Posterior cingulate gyrus (tissue), 11 donors: ENCODE data around the gene PRRC2B.
"Not testable (repeated sequence)": the region's sequence is repeated elsewhere in the genome, so short reads cannot be mapped to it uniquely, and the experiment has no call there.

Experiments used
- DNase-seq, 10 donors: peaks; one replicate each; pipeline versions ENCODE4 v3.0.0 to v3.0.0-alpha.2; 2020 to 2021; ENCODE audit warnings: mixed read lengths in 3 of 10
- intact Hi-C: fragments of 100-400 bp; cut with DNase I; formaldehyde crosslinking; loops from one replicate; pipeline ENCODE4 v1.15.1; 2023

The PRRC2B gene

DNA sequence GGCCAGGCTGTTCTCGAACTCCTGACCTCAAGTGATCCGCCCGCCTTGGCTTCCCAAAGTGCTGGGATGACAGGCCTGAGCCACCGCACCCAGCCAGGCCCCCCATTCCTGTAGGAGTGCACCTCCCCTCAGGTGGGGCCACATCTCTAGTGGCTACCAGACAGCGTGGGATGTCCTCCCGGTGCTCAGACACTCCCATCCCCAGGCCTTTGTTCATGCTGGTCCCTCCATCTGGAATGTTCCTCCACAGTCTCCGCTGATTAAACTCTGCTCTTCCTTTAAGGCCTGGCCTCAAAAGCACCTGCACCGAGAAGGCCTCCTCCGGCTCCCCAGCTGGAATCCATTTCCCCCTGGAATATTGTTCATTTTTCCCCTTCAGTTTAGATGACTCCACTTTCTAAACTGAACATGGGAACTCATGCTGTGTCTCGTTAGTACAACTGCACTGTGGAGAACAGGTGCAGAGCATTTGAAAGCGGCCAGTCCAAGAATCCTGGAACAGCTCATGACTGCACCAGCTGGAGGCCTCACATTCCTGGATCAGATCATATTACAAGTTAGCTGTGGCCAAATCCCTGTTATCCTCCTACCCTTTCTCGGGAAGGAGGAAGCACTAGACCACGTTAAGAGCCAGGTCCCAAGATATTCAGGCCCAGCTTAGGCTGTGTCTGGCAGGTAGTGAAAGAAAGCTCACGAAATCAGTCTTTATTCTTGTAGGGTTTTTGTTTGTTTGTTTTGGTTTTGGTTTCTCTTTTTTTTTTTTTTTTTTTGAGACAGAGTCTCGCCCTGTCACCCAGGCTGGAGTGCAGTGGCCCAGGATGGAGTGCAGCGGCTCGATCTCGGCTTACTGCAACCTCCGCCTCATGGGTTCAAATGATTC, 10.8 kb upstream of the PRRC2B start:
- intact Hi-C loops = no loop called here
- DNase-seq = peak in 6 of 10 donors; percentile 34 to 91 (median 56)

- intact Hi-C loops = no loop called here
- peak in 1 of 10 donors; percentile 49 for DNase-seq
Measured at GRCh38 chr9:131385296-131385695, 8.6 kb upstream of the PRRC2B start.

DNA sequence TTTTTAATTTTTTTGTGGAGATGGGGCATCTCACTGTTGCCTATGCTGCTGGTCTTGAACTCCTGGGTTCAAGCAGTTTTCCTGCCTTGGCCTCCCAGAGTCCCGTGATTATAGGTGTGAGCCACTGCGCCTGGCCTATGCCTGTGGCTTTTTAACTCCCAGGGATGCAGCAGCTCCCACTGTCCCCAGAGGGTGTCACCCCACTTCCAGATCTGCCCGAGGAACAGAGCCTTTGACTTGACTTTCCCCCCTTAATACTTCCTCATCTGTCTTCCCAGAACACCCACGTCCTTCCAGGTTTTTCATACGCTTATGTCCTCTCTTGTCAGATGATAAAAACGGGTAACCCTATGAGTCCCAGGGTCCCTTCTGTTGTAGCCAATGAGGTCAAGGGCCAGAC, 7.6 kb upstream of the PRRC2B start:
- intact Hi-C loops = no loop called here
- DNase-seq = peak in 1 of 10 donors; percentile 55

DNA sequence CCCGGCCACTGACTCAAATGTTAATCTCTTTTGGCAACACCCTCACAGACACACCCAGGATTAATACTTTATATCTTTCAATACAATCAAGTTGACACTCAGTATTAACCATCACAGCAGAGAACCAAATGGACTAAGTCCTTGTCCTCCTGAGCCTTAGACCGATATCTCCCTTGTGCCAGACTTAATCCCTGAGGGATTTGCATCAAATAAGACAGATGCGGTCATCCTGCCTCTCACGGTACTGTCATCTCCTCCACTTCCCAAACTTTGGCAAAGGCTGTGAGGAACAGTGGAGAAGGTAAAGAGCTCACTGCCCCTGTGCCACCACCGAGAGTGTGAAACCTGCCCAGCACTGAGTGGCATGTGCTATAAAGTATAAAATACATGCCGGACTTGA, 6.5 kb upstream of the PRRC2B start:
- DNase-seq = no peak
- intact Hi-C loops = no loop called here

- peak in 1 of 10 donors; percentile 22 for DNase-seq
- intact Hi-C loops = no loop called here
Measured at GRCh38 chr9:131391020-131391419, 2.9 kb upstream of the PRRC2B start.

- no peak for DNase-seq
- intact Hi-C loops = no loop called here
Measured at GRCh38 chr9:131391504-131391903, 2.4 kb upstream of the PRRC2B start.

- intact Hi-C loops = no loop called here
- DNase-seq = peak in 6 of 10 donors; percentile 41 to 87 (median 65)
Measured at GRCh38 chr9:131394464-131395156, 724 bp downstream of the PRRC2B start.

DNA sequence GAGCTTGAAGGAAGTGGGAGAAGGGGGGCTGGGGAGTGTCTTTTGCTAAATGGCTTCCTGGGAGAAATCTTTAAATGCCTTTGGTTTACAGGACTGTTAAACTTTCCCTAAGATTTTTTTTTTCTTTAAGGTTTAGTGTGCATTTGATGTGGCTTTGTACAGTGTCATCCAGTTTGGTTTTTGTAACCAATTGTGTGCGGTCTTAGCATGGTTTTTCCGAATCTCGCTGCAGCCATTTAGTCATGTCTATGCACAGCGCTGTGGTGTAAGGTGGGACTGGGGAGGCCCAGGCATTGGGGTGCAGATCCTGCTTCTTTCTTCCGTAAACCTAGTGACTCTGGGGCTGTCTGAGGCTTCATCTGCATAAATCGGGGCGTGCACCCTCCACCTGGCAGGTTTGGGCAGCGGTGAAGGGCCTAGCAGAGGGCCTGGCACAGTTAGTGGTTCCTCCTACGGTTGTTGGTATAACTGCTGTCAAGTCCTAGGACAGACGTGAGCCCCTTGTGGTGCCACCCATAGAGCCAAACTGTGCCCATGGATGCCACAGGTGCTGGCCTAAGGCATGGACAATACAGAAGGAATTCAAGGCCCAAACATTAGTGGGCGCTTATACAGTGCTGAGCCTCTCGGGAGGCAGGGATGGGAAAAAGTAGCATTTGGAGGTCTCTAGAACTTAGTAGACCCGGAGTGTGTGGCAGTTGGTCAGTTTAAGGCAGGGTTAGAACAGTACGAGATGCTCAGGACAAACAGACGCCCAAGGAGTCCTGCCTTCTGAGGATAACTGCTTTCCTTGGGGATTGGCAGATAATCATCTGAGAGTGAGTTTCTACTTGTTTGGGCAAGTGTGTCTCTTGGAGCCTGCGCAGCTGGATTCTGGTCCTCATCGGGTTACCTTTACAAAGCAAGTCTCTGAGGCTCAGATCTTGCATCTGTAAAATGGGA, 1.5 kb downstream of the PRRC2B start:
- peak in 2 of 10 donors; percentile 66 to 67 for DNase-seq
- intact Hi-C loops = no loop called here

DNA sequence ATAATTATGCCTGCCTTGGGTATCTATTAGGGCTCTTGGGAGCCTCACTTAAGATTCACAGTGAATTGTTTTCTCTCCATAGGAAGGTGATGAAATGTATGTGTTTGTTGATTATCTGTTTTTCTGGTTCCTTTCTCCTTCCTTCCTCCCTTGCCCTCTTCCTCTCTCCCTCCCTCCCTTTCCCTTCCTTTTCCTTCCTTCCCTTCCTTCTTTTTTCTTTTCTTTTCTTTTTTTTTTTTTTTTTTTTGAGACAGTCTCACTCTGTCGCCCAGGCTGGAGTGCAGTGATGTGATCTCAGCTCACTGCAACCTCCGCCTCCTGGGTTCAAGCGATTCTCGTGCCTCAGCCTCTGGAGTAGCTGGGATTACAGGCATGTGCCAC, 2.2 kb downstream of the PRRC2B start:
- intact Hi-C loops, DNase-seq: not testable (repeated sequence)

GRCh38 chr9:131396626-131397025, 2.7 kb downstream of the PRRC2B start:
- DNase-seq = peak in 2 of 10 donors; percentile 7 to 35
- intact Hi-C loops = no loop called here

- peak in 2 of 10 donors; percentile 15 to 34 for DNase-seq
- intact Hi-C loops = no loop called here
Measured at GRCh38 chr9:131397100-131397790, 3.4 kb downstream of the PRRC2B start.

DNA sequence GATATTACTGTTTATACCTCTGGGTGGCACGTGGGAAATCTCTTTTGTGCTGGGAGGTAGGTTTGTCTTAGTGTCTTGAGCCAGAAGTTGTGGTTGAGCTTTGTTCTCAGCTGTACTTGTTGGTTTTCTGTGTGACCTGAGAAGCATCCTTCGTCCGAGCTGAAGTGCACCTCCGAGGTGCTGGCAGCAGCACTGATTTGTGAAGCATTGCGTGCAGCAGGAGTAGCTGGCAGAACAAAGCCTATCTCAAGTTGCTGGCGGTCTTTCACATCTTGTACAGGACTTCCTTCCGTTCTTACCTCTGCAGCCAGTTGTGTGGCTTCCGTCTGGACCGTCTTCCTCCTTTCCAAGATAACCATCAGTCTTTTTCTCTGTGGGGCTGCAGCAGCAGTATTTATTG, 4.3 kb downstream of the PRRC2B start:
- intact Hi-C loops = no loop called here
- peak in 2 of 10 donors; percentile 24 to 59 for DNase-seq

DNA sequence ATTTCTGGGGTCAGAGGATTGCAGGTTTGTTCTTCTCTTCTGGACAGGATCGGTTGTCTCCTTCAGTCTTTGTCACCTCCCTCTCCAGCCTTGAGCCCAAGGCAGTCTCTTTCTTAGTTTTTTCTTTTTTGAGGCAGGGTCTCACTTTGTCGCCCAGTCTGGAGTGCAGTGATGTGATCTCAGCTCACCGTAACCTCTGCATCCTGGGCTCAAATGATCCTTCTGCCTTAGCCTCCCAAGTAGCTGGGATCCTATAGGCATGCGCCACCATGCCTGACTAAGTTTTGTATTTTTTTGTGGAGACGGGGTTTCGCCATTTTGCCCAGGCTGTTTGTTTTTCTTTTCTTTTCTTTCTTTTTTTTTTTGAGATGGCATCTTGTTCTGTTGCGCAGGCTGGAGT, 6.1 kb downstream of the PRRC2B start:
- intact Hi-C loops = no loop called here

DNA sequence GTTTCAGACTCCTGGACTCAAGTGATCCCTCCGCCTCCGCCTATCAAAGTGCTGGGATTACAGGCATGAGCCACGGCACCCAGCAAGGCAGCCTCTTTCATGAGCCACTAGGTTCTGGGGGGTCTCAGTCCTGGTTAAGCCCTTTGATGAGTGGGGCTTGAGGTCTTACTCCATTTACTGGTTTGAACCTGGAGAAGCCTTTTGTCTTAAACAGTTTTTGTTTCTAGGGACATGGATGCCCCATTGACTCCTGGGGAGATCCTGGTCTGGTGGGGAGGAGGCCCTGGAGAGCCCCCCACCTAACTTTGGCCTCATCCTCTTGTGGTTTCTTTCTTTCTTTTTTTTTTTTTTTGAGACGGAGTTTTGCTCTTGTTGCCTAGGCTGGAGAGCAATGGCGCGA, 6.7 kb downstream of the PRRC2B start:
- intact Hi-C loops = no loop called here
- DNase-seq = peak in 2 of 10 donors; percentile 1 to 6

More for the DNA sequence above, 6.1 kb downstream of the PRRC2B start:
- no peak for DNase-seq

DNA sequence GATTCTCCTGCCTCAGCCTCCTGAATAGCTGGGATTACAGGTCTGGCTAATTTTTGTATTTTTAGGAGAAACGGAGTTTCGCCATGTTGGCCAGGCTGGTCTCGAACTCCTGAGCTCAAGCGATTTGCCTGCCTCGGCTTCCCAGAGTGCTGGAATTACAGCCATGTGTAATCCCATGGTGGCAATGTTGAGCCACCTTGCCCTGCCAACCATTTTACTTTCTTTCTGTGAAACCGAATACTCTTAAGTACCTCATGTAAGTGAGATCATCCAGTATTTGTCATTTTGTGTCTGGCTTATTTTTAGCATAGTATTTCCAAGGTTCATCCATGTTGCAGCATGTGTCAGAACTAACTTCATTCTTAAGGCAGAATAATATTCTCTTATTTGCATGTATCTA, 8.2 kb downstream of the PRRC2B start:
- intact Hi-C loops = no loop called here
- DNase-seq = peak in 2 of 10 donors; percentile 9 to 79

DNA sequence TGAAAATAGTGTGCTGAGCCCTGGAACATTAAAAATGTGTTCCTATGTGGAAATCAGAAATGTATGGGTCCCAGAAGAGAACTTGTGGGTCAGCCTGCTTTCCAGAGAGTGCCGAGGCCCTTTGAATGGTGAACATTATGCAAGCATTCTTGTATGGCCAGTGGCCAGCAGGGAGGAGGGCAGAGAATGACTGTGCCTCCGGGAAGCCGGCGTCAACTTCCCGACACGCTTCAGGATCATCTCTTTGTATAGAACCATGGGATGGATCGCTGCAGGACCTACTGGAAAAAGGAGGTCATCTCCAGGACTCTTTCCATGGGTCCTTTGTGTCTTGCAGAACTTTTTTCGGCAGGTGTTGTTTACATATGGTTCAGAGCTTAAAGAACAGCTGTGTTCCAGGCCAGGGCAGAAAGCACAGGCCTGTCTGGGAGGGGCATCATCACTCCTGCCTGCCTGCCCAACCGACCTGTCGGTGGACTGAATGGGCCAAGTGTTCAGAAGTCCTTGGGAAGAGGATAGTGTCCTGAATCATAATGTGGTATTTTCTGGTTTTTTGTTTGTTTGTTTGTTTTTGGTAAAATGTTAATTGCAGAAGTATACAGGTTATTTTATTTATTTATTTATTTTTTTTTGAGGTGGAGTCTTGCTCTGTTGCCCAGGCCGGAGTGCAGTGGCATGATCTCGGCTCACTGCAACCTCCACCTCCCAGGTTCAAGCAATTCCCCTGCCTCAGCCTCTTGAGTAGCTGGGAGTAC, 9.0 kb downstream of the PRRC2B start:
- DNase-seq = peak; percentile 58 to 97 (median 82)
- intact Hi-C loops = no loop called here

GRCh38 chr9:131403493-131403773, 9.5 kb downstream of the PRRC2B start:
- DNase-seq = no peak
- intact Hi-C loops = no loop called here

DNA sequence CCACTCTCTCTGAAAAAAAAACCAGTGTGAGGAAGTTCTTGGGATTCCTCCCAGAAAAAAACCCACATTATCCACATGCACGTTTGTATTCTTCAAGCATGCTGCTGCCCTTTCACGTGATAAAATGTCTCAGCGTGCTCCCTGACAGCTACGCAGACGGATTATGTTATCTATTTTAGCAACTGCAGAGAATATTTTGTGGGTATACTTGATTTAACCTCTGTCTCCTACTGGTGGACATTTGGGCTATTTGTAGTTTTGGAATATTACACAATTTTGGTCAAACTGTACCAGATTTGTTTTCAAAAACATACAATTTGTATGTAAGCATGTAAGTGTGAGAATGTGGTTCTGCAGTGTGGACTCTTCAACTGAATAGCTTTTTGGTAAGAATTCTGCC, 10.7 kb downstream of the PRRC2B start:
- DNase-seq = peak in 1 of 10 donors; percentile 5

DNA sequence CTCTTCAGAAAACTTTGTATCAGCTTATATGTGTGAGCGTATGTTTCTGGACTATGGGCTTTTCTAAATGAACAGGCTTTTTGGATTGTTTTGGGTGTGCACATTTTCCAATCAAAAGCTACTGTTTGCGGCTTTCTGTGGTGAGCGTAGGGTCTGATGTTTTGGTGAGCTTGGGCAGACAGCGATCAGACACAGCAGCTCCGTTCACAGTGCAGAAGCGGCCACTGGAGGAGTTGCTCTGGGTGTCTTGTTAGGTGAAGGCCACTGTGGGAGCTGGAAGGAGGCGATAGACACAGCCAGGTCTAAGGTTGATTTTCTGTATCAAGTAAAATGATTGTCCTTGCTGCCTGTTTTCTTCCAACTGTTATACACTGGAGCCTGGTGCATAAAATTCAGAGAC, 11.1 kb downstream of the PRRC2B start:
- intact Hi-C loops = no loop called here
- peak in 2 of 10 donors; percentile 78 to 85 for DNase-seq

More for the DNA sequence above, 10.7 kb downstream of the PRRC2B start:
- intact Hi-C loops = no loop called here
